22Rv1 (cell line): Measurements from ENCODE around the gene ACSF3.

Source experiments
- H3K27ac ChIP-seq: fragments of 450-650 bp; 2 replicates; pipeline ENCODE4 v1.5.1; 2017
- CTCF ChIP-seq: fragments of 450-650 bp; IDR thresholded peaks from 2 replicates; pipeline ENCODE4 v1.5.1; 2017; ENCODE audit warnings: mild to moderate bottlenecking
- ZFX ChIP-seq: fragments of 450-650 bp; IDR thresholded peaks from 2 replicates; pipeline ENCODE4 v1.6.1; 2017; ENCODE audit warnings: antibody characterized with exemption, borderline replicate concordance

Gene ACSF3

GRCh38 chr16:89168381-89169189, 74.9 kb downstream of the ACSF3 start:
- H3K27ac ChIP-seq: no peak overlapping the region

GRCh38 chr16:89169778-89170177, 76.1 kb downstream of the ACSF3 start:
- no peak for TF ChIP-seq CTCF
- no peak for TF ChIP-seq ZFX
- no peak overlapping the region for H3K27ac ChIP-seq

More at GRCh38 chr16:89168381-89169189, 74.9 kb downstream of the ACSF3 start:
- TF ChIP-seq CTCF (peak; percentile 37), ZFX (no peak)

GRCh38 chr16:89170346-89171215, 76.9 kb downstream of the ACSF3 start:
- TF ChIP-seq ZFX (no peak), CTCF (peak; percentile 47)
- no peak overlapping the region for H3K27ac ChIP-seq

- TF ChIP-seq ZFX (no peak), CTCF (no peak)
- H3K27ac ChIP-seq: no peak within 1 kb of the TSS
These were observed 77.8 kb downstream of the ACSF3 start, which contains the start of gene CDH15 for GRCh38 chr16:89171216-89172170. TSS of gene CDH15 (plus strand) at chr16:89171748. CDS start at chr16:89171832, 84 bp downstream.

GRCh38 chr16:89172171-89172527, 78.5 kb downstream of the ACSF3 start:
- no peak overlapping the region for H3K27ac ChIP-seq
- TF ChIP-seq ZFX (no peak), CTCF (no peak)

GRCh38 chr16:89172528-89173173, 79.0 kb downstream of the ACSF3 start:
- H3K27ac ChIP-seq: no peak overlapping the region
- TF ChIP-seq CTCF (no peak), ZFX (no peak)
